HG03175 (cell line): ENCODE measurements around the gene GRM4.

Source experiments
- ATAC-seq: cut with Tn5 transposase; IDR thresholded peaks from one replicate; pipeline ENCODE4 v1.9.1; 2021; ENCODE audit warnings: mild to moderate bottlenecking, moderate library complexity; ENCODE audit not compliant: unreplicated experiment

Gene GRM4

GRCh38 chr6:34086558-34086957 is 59.3 kb downstream of the GRM4 start:
- ATAC-seq = no peak

- no peak for ATAC-seq
Measured at GRCh38 chr6:34085453-34086170, 60.3 kb downstream of the GRM4 start.

DNA sequence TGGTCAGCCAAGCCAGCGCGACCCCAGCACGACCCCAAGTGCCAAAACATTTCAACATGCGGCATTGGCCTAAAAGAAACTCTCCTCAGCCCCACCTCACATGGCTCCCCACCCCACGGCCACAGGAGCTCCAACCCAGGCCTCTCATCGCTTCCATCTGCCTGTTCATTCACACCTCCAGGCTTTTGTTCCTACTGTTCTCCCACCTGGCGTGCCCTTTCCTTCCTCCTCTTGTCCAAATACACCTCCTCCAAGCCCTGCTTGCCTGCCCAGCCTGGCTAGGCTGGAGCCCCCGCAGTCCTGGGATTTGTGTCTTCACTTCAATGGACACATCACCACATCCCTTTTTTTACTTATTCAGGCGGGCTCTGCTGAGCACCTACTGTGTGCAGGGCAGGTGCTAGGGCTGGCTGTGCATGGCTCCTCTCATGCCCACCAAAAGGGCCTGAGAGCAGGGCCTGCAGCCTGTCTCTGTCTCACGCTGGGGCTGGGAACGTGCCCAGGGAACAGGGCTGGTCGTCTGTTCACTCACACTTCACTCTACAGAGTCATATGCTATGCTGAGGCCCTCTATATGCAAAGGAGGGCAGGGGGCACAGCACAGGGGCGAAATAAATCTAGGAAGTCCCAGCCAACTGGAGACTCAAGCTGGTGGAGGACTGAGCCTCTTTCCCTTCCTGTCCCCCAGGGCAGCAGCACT is 61.1 kb downstream of the GRM4 start:
- no peak for ATAC-seq

GRCh38 chr6:34082864-34083626 is 62.8 kb downstream of the GRM4 start:
- no peak for ATAC-seq

- no peak for ATAC-seq
Measured at GRCh38 chr6:34082348-34082747, 63.5 kb downstream of the GRM4 start.

DNA sequence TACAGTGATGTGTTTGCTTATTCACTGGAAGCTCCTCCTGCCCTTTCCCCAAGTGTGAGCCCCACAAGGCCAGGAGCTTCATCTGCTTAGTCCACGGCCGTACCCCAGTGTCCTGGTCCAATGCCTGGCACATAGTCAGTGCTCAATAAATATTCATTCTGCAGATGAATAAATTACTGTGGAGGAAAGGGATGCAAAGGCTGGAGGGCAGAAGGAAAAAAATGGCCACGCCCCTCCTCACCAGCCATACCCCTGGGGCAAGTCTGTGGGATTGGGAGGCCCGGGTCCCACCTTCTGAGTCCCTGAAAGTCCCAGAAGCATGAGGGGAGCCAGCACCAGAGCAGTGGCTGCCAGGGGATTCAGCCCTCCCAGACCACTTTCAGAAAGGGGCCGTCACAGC is 65.5 kb downstream of the GRM4 start:
- ATAC-seq = no peak

DNA sequence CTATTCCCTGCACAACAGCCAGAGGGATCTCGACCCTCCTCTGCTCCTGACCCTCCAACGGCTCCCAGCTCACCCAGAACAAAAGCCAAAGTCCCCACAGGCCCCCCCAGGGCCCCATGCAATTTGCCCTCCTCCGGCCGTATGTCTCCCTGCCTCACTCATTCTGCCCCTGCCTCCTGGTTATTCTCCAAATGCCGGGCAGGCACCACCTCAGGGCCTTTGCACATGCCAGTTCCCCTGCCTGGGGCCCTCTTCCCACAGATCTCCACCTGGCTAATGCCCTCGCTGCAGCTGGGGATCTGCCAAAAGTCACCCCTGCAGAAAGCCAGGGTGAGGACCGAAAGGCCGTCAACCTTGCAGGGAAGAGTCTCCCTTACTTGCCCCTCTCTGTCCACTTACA is 66.0 kb downstream of the GRM4 start:
- ATAC-seq = no peak

DNA sequence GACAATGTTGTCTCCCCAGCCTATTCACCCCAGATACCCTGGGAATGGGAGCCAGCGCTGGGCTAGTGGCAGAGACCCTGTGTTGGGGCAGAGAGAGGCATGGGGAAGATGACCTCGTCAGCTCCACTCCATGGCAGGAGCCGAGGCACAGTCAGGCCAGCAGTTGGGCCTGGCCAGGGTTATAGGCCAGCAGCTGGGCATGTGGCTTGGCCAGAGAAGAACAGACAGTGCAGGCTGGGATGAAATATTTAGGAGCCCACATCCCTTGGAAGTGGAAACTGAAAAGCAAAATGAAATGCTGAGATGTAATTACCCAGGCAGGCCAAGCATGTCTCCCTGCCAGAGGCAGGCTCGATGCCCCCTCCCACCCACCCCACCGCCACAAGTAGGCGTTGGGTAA is 70.0 kb downstream of the GRM4 start:
- ATAC-seq = no peak

DNA sequence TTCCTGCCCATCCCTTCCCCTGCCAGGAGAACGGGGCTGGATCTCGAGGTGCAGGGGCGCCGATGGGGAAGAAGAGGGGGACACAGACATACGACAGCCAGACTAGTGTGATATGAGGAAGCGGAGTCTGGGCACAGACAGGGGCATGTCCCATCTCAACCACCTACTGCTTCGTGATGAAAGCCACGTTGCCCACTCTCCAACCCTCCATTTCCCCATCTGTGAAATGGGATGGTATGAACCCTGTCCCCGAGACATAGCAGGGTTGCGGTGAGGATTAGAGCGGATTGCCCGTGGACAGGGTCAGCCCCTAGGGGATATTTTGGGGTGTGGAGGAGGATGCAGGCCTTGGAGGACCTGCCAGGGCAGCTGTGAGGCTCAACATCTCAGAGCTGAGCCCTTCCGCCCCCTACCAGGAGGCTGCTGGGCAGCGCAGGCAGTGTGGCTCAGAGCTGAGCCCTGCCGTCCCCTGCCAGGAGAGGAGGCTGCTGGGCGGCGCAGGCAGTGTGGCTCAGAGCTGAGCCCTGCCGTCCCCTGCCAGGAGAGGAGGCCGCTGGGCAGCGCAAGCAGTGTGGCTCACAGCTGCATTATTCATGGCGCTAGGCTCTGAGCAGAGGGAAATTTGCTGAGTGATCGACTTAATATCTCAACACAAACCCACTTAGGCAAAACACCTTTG is 71.7 kb downstream of the GRM4 start:
- ATAC-seq = no peak

DNA sequence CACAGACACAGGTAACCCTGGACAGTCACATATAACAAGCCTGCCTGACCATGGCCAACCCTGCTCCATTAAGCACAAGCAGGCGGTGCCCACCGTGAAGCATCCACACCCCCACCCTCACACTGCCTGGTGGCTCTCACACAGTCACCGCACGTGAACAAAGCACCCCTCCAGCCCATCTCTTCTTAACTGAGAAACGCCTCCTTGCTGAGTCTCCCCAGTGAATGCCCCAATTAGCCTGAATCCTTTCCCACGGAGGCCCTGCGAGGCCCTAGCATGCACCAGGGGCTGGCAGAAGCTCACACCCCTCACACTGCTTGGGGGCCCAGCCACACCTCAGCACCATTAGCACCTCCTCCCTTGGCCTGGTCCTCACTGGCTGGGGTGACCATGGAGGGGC is 72.3 kb downstream of the GRM4 start:
- ATAC-seq = no peak

DNA sequence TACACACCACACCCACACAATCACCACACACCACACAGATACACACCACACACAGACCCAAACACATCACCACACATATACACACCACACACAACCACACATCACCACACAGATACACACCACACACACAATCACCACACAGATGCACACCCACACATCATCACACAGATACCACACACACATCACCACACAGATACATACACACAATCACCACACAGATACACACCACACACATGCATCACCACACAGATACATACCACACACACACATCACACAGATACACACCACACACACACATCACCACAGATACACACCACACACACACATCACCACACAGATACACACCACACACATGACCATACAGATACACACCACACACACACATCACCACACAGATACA is 73.2 kb downstream of the GRM4 start:
- no peak for ATAC-seq

DNA sequence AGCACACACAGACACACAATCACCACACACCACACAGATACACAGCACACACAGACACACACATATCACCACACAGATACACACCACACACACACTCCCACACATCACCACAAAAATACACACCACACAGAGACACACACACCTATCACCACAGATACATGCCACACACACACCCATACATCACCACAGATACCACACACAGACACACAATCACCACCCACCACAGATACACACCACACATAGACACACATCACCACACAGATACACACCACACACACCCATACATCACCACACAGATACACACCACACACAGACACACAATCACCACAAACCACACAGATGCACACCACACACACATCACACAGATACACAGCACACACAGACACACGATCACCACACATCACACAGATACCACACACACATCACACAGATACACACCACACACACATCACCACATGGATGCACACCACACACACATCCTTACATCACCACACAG is 74.0 kb downstream of the GRM4 start:
- no peak for ATAC-seq

GRCh38 chr6:34071136-34071883 is 74.6 kb downstream of the GRM4 start:
- ATAC-seq = no peak

DNA sequence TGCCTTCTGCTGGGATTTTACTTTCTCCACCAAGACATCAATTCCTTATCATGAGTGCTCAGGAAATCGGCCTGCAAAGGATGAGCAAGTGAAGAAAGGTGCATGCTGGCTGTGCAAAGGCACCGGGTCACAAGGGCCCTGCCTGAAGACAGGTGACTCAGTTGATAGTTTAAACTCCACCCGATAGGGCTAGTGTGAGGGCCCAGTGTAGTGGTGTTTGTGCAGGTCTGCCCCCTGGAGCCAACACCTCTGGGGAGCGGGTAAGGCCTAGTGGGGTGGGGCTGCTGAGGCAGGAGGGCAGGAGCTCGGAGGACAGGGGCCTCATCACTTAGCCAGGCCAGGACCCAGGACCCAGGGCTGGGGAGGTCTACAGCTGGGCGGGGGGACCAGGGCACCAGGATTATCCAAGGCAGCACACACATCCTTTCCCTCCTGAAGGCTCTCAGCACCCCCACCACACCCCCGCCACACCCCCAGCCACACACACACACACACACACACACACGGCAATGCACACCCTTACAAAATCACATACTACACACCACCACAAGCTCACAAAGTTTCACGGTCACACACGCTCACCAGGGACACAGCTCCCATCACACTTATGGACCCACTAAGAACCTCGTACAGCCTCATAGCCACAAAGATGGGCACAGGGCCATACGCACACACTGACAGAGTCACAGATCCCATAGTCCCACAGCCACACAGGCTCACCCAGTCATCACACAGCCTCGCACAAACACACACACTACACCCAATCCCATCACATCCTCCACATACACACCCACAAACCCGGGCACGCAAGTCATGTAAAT is 75.4 kb downstream of the GRM4 start:
- no peak for ATAC-seq

- ATAC-seq = no peak
Measured at GRCh38 chr6:34068462-34069044, 77.3 kb downstream of the GRM4 start.

- no peak for ATAC-seq
Measured at GRCh38 chr6:34067814-34068213, 78.1 kb downstream of the GRM4 start.

GRCh38 chr6:34066772-34067770 is 78.8 kb downstream of the GRM4 start:
- ATAC-seq = no peak

DNA sequence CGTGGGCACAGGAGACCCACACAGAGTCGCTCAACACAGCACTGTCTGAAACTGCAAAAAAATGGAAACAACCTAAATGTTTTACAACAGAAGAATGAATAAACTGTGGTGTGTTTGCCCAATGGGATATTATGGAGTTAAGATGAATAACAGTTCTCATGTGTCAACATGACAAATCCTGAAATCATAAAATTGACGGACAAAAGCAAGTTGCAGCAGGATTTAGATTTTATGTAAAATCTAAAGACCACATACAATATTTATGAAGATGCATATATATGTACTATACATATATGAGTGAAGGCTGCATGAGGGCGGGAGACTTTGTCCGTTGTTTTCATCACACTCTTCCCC is 79.7 kb downstream of the GRM4 start:
- ATAC-seq = no peak
